DMS 273 treated with DMSO at 0.1 percent for 48 hours (cell line): ENCODE results near the gene SLC12A5.
"Not testable (repeated sequence)": the region's sequence is repeated elsewhere in the genome, so short reads cannot be mapped to it uniquely, and the experiment has no call there.

Source experiments
- DNase-seq: peaks from one replicate; lab custom pipeline; 2025; lab: John Stamatoyannopoulos, UW

Gene SLC12A5

GRCh38 chr20:46028772-46029371, at the start of gene SLC12A5:
Gene SLC12A5 (plus strand): TSS chr20:46029215. CDS start chr20:46029345, 130 bp downstream.
- DNase-seq: no peak

DNA sequence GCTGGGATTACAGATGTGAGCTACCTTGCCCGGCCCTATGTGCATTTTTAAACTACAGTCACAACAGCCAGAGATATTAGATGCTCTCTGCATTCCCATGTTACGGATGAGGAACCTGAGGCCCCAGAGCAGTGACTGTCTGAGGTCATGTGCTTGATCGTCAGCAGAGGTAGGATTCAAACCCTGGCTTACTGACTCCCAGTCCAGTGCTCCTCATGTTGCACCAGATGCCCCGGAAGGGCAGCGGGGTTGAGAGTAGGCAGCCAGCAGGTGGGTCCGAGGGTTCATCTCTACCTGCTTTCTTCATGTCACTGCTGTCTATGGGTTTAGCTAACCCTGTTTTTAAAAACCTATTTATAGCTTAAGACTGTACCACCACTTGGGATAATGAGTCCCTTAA, 47.8 kb upstream of the SLC12A5 start:
- DNase-seq: no peak

GRCh38 chr20:45983279-45983743, 45.7 kb upstream of the SLC12A5 start:
- DNase-seq: no peak

DNA sequence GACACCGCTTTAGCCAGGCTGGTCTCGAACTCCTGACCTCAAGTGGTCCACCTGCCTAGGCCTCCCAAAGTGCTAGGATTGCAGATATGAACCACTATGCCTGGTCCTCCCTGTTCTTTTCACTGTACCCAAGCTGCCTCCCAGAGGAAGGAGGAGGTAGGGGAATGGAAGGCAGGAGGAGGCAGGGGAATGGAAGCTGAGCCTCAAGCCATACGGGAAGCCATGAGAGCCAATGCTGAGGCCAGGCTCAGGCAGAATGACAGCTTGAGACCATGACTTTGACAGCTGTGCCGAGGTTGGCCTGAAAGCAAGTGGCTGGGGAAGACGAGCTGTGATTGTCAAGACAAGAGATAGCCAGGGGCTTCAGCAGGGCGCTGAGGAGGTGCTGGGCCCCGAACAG, 43.4 kb upstream of the SLC12A5 start:
- peak; percentile 25 for DNase-seq

- DNase-seq: peak; percentile 39
These were observed 41.8 kb upstream of the SLC12A5 start for GRCh38 chr20:45987108-45987780.

- not testable (repeated sequence) for DNase-seq
These were observed 40.2 kb upstream of the SLC12A5 start for GRCh38 chr20:45988830-45989229.

DNA sequence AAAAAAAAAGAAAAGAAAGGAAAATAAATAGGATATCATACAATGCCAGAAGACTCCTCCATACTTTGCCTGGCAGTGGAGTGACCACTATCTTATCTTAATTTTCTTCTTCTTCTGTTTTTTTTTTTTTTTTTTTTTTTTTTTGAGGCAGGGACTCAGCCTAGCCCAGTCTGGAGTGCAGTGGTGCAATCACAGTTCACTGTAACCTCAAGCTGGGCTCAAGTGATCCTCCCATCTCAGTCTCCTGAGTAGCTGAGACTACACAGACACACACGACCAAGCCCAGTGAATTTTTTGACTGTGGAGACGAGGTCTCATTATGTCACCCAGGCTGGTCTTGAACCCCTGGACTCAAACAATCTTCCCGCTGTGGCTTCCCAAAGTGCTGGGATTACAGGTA, 37.4 kb upstream of the SLC12A5 start:
- DNase-seq: no peak

GRCh38 chr20:45993197-45993951, 35.6 kb upstream of the SLC12A5 start:
- DNase-seq: no peak

- no peak for DNase-seq
These were observed 34.1 kb upstream of the SLC12A5 start for GRCh38 chr20:45994761-45995493.

DNA sequence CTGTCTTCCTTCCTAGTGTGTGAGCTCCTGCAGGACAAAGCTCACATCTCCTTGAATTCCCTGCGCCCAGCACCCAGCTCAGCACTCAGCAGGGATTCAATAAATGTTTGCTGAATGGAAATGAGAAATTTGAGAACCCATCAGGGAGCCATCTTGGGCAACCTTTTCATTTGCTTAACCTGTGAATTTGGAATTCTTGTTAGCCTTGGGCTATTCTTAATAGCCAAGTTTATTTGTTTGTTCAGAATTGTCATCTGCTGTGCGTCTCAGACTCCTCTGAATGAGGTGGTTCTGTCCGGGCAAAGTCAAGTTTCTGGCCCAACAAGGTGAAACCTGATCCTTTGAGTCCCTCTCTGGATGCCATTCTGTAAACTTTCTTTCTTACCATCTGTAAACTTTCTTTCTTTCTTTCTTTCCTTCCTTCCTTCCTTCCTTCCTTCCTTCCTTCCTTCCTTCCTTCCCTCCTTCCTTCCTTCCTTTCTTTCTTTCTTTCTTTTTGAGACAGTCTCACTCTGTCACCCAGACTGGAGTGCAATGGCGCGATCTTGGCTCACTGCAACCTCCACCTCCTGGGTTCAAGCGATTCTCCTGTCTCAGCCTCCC, 33.4 kb upstream of the SLC12A5 start:
- not testable (repeated sequence) for DNase-seq

DNA sequence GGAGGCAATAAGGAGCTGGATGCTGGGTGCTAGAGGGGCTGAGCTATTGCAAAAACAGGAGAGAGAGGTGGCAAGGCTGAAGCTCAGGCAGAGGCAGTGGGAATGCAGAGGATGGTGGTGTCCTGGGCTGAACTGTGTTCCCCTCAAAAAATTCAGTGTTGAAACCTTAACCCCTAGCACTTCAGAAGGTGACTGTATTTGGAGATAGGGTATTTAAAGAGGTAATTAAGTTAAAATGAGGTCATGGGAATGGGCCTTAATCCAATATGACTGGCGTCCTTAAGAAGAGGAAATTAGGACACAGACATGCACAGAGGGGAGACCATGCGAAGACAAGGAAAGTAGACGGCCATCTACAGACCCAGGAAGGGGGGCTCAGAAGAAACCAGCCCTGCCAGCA, 31.8 kb upstream of the SLC12A5 start:
- no peak for DNase-seq

GRCh38 chr20:45998337-45998736, 30.7 kb upstream of the SLC12A5 start:
- no peak for DNase-seq

DNA sequence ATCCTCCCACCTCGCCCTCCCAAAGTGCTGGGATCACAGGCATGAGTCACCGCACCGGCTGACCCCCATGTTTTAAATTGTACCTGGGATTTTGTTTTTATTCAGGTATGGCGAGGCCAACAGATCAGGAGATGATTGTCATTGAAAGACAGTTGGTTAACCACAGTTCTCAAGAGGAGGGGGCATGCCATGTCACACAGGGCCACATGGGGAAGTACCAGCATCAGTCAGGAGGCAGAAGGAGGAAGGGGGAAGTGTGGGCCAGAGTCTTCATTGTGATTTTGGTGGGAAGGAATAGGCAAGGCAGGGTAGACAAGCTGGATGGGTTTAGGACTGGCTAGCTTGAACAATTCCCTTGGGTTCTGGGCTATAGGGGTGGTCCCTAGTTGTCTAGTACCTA, 30.3 kb upstream of the SLC12A5 start:
- no peak for DNase-seq

GRCh38 chr20:45999557-46000261, 29.3 kb upstream of the SLC12A5 start:
- DNase-seq: no peak

DNA sequence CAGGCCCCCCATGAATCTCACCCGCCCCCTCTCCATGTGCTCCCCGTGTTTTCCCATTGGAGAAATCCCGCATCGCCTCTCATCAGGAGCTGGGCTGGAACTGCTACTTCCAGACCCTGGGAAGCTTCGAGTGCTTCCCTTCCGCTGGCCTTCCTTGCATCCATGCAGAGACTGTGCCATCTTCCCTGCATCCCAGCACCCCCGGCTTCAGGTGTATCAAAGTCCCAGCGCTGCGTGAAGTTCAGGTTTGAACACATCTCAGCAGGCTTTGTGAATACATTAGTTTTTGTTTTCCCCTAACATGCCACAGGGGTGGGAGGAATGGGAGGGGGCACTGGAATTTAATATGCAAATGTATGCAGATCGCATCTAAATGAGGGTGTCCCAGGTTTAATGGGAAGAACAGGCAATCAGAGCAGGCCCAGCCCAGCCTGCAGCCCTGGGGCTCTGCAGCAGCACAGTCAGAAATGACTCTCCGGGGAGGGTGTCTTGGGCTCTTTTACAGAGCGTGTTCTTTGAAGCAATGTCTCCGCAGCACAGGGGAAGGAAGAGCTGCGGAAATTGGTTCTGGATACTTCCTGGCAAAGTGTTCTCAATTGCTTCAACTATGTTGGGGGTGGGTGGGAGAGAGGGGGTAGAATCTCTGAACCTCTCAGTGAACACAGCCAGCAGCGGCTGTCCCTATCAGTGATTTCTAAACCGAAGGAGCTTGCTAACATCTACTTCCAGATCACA, 28.6 kb upstream of the SLC12A5 start:
- no peak for DNase-seq

GRCh38 chr20:46001498-46001897, 27.5 kb upstream of the SLC12A5 start:
- DNase-seq: no peak

DNA sequence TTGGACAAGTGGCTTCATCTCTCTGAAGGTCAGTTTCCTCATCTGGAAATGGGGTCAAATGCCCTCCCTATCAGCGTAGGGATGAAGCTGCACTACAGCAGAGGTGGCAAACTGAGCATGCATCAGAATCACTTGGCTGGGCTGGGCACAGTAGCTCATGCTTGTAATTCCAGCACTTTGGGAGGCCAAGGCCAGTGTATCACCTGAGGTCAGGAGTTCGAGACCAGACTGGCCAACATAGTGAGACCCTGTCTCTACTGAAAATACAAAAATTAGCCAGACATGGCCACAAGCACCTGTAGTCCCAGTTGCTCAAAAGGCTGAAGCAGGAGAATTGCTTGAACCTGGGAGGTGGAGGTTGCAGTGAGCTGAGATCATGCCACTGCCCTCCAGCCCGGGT, 27.0 kb upstream of the SLC12A5 start:
- no peak for DNase-seq

- no peak for DNase-seq
These were observed 24.8 kb upstream of the SLC12A5 start for GRCh38 chr20:46004187-46004586.

DNA sequence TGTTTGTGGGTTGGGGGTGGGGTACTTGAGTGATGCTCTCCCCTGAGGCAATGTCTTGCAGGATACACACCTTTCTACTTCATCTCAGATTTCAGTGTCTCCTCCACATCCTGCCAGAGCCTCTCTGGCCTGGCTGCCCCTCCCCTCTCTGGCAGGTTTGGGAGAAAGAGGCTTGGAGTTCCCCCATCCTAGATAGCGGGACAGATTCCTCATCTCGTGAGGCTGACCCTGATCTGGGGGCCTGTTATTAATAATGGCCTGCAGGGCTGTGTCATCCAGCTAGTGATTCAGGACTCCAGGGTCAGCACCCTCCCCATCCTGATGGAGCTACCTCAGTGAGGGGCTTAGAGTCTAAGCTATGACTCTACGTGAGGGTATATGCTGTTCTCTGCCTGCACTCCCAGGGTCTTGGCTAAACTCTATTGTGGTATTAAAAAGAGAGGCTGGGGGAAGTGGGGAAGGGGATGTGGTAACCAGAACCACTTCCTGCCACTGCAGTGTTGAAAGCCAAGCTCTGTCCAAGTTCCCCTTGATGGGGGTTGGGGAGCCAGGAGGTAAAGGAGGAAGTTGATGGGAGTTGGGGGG, 24.0 kb upstream of the SLC12A5 start:
- DNase-seq: no peak

DNA sequence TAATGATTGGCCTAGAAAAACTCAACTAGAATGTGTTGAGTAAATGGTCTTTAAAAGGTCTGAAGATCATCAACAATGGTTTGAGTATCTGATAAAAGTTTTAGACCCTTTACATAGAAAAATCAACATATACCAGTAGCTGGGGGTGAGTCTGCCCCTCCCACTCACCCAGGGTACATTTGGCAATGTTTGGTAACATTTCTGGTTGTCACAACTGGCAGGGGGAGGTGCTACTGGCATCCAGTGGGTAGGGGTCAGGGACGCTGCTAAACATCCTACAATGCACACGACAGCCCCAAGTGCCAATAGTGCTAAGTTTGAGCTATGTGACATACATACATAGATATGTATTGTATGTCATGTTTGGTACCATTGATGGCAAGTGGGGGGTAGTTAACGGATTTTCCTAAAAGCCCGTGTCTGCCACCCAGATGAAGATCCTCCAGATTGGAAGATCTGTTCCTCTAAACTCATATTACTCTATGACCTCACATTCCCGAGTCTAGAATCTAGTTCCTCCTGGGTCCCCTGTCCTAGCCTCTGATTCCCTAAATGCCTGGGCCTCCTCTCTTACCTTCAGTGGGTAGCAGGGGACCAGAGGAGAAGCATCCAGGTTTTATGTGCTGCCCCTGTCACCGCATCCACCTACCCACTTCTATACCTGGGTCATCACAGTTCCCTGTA, 22.9 kb upstream of the SLC12A5 start:
- DNase-seq: no peak
